ENCODE results near the gene TSPEAR.

Gene TSPEAR

DNA sequence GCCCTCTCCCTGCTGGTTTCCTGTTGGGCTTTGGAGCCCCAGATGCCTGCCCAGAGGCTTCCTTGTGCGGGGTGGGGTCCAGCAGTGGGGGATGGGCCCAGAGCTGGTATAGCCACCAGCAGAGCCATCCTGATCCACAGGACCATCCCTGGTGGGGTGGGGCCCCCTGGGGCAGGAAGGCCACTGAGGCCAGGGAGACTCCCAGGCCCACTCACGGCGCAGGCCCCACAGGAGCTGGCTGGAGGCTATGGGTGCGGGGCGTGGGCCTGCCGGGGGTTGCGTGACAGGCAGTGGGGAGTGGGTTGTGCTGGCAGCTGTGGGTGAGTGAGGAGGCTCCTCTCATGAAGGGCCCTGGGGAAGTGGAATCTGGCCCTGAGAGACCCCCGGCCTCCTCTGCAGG lies 250.4 kb downstream of the TSPEAR start:
- TF ChIP-seq, protein P1, sequence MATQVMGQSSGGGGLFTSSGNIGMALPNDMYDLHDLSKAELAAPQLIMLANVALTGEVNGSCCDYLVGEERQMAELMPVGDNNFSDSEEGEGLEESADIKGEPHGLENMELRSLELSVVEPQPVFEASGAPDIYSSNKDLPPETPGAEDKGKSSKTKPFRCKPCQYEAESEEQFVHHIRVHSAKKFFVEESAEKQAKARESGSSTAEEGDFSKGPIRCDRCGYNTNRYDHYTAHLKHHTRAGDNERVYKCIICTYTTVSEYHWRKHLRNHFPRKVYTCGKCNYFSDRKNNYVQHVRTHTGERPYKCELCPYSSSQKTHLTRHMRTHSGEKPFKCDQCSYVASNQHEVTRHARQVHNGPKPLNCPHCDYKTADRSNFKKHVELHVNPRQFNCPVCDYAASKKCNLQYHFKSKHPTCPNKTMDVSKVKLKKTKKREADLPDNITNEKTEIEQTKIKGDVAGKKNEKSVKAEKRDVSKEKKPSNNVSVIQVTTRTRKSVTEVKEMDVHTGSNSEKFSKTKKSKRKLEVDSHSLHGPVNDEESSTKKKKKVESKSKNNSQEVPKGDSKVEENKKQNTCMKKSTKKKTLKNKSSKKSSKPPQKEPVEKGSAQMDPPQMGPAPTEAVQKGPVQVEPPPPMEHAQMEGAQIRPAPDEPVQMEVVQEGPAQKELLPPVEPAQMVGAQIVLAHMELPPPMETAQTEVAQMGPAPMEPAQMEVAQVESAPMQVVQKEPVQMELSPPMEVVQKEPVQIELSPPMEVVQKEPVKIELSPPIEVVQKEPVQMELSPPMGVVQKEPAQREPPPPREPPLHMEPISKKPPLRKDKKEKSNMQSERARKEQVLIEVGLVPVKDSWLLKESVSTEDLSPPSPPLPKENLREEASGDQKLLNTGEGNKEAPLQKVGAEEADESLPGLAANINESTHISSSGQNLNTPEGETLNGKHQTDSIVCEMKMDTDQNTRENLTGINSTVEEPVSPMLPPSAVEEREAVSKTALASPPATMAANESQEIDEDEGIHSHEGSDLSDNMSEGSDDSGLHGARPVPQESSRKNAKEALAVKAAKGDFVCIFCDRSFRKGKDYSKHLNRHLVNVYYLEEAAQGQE (IDR thresholded peaks at IDR 0.05; ENCODE audit: insufficient read depth in 1 of 2, low read depth in 2 of 2, low read length in 2 of 2): no peak
- no peak for TF ChIP-seq FOXP2 (optimal IDR thresholded peaks at IDR 0.05; ENCODE audit: borderline replicate concordance, extremely low read depth, extremely low read length, insufficient read depth)
- TF ChIP-seq TAF1 (IDR thresholded peaks at IDR 0.05; ENCODE audit: borderline replicate concordance, insufficient read depth, low read length): no peak
- no peak for TF ChIP-seq POLR2AphosphoS5 (IDR thresholded peaks at IDR 0.05; ENCODE audit: low read depth, low read length)
- no peak for TF ChIP-seq SIN3A (IDR thresholded peaks at IDR 0.05; ENCODE audit: borderline replicate concordance, insufficient read depth, low read length)

DNA sequence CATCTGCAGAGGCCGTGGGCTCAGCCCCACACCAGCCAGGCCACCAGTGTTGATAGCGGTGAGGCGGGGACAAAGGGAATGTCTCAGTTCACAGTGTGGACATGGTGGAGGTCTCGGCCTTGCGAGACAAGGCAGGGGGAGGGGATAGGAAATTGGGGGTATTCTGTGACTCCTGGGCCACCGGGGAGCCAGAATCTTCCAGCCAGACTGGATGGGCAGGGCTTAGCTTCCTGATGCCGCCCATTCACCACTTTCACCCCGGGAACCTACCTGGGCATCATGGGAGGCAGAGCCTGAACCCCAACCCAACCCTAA lies 251.0 kb downstream of the TSPEAR start:
- TF ChIP-seq SIN3A (IDR thresholded peaks at IDR 0.05; ENCODE audit: borderline replicate concordance, insufficient read depth, low read length): no peak
- TF ChIP-seq, protein P1 (IDR thresholded peaks at IDR 0.05; ENCODE audit: insufficient read depth in 1 of 2, low read depth in 2 of 2, low read length in 2 of 2): no peak
- TF ChIP-seq TAF1 (IDR thresholded peaks at IDR 0.05; ENCODE audit: borderline replicate concordance, insufficient read depth, low read length): no peak

DNA sequence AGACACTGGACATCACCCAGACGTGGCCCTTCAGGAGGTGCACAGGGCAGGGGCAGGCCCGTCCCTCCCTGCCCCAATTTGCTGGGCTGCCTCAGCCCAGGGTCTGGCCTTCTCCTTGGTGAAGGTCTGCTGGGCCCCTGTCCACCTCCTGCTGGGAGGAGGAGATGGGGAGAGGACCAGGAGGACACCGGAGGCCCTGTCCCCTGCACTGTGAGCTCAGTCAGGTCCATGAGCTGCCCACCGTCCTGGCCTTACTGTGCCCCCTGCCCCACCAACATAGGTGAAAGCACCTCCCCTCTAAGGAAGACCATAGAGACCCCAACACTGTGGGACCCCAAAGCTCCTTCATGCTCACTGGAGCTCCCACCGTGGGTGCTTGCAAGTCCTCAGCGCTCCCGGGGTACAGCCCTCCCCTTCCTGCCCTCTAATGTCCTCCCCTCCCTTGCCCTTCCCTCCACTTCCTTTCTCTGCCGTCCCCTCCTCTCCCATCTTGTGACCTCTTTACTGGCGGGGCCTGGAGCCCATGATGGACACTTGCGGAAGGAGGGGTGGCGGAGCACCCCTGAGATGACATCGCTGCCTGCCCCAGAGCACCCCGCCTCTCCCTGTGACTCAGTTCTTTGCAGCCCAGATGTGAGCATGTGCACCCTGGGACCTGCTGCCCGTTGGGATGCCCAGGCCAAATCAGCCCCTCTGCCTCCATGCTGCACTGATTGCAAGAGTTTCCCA lies 251.5 kb downstream of the TSPEAR start:
- TF ChIP-seq FOXP2 (optimal IDR thresholded peaks at IDR 0.05; ENCODE audit: borderline replicate concordance, extremely low read depth, extremely low read length, insufficient read depth): no peak
- TF ChIP-seq, protein P1 (IDR thresholded peaks at IDR 0.05; ENCODE audit: insufficient read depth in 1 of 2, low read depth in 2 of 2, low read length in 2 of 2): no peak
- TF ChIP-seq SIN3A (IDR thresholded peaks at IDR 0.05; ENCODE audit: borderline replicate concordance, insufficient read depth, low read length): no peak
- TF ChIP-seq POLR2AphosphoS5 (IDR thresholded peaks at IDR 0.05; ENCODE audit: low read depth, low read length): no peak
- no peak for TF ChIP-seq TAF1 (IDR thresholded peaks at IDR 0.05; ENCODE audit: borderline replicate concordance, insufficient read depth, low read length)

DNA sequence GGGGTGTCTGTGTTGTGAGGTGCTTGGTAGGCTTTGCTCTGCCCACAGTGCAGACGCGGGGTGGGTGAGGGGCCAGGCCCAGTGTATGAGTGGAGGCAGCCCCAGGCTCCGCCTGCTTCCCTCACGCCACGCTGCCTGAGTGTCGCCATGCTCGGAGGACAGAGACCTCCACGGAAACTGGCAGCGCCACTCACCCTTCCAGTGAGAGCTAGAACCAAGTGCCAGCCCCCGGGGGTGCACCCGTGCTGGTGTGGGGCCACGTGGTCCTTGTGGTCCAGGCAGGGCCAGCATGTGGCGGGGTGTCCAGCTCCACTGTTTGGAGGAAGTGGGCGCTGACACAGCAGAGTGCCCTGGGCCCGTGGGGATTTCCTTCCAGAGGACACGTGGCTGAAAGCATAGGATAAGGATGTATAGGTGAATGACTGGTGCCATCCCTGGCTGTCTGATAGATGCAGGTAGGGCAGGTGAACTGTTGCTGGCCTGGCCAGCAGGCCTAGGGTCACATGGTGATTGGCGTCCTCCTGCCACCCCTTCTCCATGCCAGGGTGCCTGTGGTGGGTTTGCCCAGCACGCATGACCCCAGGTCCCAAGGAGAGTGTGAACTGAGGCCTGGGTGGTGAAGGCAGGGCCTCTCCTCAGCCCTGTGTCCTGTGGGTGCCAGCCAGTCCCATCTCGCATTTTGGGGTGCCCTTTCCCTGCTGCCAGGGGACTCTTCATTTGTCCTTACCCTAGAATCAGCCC lies 252.2 kb downstream of the TSPEAR start:
- TF ChIP-seq SIN3A (IDR thresholded peaks at IDR 0.05; ENCODE audit: borderline replicate concordance, insufficient read depth, low read length): no peak
- no peak for TF ChIP-seq POLR2AphosphoS5 (IDR thresholded peaks at IDR 0.05; ENCODE audit: low read depth, low read length)
- no peak for TF ChIP-seq FOXP2 (optimal IDR thresholded peaks at IDR 0.05; ENCODE audit: borderline replicate concordance, extremely low read depth, extremely low read length, insufficient read depth)
- TF ChIP-seq TAF1 (IDR thresholded peaks at IDR 0.05; ENCODE audit: borderline replicate concordance, insufficient read depth, low read length): no peak
- TF ChIP-seq, protein P1 (IDR thresholded peaks at IDR 0.05; ENCODE audit: insufficient read depth in 1 of 2, low read depth in 2 of 2, low read length in 2 of 2): no peak

All from PFSK-1 (cell line).